ENCODE results near the gene ASTN1.
A peak's percentile ranks its signal among the peaks of the same experiment; 100 is the strongest.

ASTN1 gene

GRCh38 chr1:177181631-177182291 is 17.2 kb upstream of the ASTN1 start:
- H3K4me3 ChIP-seq (ENCODE audit: control insufficient read depth, low read depth, low read length) = peak overlapping the region; percentile 30
- DNase-seq (ENCODE audit: low read depth) = peak; percentile 47
- TF ChIP-seq, protein P1, sequence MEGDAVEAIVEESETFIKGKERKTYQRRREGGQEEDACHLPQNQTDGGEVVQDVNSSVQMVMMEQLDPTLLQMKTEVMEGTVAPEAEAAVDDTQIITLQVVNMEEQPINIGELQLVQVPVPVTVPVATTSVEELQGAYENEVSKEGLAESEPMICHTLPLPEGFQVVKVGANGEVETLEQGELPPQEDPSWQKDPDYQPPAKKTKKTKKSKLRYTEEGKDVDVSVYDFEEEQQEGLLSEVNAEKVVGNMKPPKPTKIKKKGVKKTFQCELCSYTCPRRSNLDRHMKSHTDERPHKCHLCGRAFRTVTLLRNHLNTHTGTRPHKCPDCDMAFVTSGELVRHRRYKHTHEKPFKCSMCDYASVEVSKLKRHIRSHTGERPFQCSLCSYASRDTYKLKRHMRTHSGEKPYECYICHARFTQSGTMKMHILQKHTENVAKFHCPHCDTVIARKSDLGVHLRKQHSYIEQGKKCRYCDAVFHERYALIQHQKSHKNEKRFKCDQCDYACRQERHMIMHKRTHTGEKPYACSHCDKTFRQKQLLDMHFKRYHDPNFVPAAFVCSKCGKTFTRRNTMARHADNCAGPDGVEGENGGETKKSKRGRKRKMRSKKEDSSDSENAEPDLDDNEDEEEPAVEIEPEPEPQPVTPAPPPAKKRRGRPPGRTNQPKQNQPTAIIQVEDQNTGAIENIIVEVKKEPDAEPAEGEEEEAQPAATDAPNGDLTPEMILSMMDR (conservative IDR thresholded peaks at IDR 0.05; ENCODE audit: control insufficient read depth, insufficient read depth, low read depth, low read length) = peak; percentile 74

- TF ChIP-seq, protein P1 (conservative IDR thresholded peaks at IDR 0.05; ENCODE audit: control insufficient read depth, insufficient read depth, low read depth, low read length) = no peak
- H3K4me3 ChIP-seq (ENCODE audit: control insufficient read depth, low read depth, low read length) = no peak overlapping the region
- no peak for DNase-seq (ENCODE audit: low read depth)
Measured at GRCh38 chr1:177181280-177181630, 16.7 kb upstream of the ASTN1 start.

DNA sequence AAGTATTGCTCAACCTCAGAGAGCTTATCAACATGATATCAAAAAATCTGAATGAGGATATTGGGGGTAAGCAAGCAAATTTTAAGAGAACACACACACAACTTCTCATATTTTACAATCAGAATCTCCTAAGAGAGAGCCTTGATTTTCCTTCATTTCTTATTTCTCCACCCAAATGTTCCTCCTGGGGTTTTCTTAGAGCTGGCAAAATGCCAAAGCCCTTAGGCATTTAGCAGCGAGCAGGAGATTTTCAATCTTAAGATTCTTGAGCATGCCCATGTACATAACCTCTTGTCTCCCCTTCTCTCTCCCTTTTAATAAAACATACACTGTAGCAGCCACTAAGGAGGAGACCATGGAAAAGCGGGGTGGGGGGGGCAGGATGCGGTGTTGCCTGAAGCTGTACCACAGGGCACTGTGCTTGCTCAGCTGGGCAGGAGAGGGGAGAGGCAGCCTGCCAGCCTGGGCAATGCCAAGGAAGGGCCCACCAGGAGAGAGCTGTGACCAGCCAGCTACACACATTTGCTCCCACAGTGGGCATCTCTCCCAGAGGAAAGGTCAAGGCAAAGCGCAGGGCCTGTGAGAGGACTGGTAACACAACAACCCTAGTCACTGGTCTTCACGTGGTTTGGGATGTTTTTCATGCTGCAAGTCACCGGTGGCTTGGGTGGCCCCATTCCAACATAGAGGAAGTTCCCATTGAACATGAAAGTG is 10.6 kb upstream of the ASTN1 start:
- DNase-seq (ENCODE audit: low read depth) = no peak
- TF ChIP-seq, protein P1 (conservative IDR thresholded peaks at IDR 0.05; ENCODE audit: control insufficient read depth, insufficient read depth, low read depth, low read length) = no peak
- H3K4me3 ChIP-seq (ENCODE audit: control insufficient read depth, low read depth, low read length) = no peak overlapping the region

GRCh38 chr1:177173976-177174375 is 9.5 kb upstream of the ASTN1 start:
- TF ChIP-seq, protein P1 (conservative IDR thresholded peaks at IDR 0.05; ENCODE audit: control insufficient read depth, insufficient read depth, low read depth, low read length) = no peak
- no peak for DNase-seq (ENCODE audit: low read depth)
- H3K4me3 ChIP-seq (ENCODE audit: control insufficient read depth, low read depth, low read length) = no peak overlapping the region

- no peak overlapping the region for H3K4me3 ChIP-seq (ENCODE audit: control insufficient read depth, low read depth, low read length)
- TF ChIP-seq, protein P1 (conservative IDR thresholded peaks at IDR 0.05; ENCODE audit: control insufficient read depth, insufficient read depth, low read depth, low read length) = no peak
Measured at GRCh38 chr1:177172866-177173265, 8.4 kb upstream of the ASTN1 start.

GRCh38 chr1:177172272-177172671 is 7.8 kb upstream of the ASTN1 start:
- no peak for DNase-seq (ENCODE audit: low read depth)
- TF ChIP-seq, protein P1 (conservative IDR thresholded peaks at IDR 0.05; ENCODE audit: control insufficient read depth, insufficient read depth, low read depth, low read length) = no peak
- H3K4me3 ChIP-seq (ENCODE audit: control insufficient read depth, low read depth, low read length) = no peak overlapping the region

More at GRCh38 chr1:177172866-177173265, 8.4 kb upstream of the ASTN1 start:
- peak; percentile 76 for DNase-seq (ENCODE audit: low read depth)

Data from fibroblast of mammary gland (primary cell).